ENCODE measurements around the gene MLXIP.

DNA sequence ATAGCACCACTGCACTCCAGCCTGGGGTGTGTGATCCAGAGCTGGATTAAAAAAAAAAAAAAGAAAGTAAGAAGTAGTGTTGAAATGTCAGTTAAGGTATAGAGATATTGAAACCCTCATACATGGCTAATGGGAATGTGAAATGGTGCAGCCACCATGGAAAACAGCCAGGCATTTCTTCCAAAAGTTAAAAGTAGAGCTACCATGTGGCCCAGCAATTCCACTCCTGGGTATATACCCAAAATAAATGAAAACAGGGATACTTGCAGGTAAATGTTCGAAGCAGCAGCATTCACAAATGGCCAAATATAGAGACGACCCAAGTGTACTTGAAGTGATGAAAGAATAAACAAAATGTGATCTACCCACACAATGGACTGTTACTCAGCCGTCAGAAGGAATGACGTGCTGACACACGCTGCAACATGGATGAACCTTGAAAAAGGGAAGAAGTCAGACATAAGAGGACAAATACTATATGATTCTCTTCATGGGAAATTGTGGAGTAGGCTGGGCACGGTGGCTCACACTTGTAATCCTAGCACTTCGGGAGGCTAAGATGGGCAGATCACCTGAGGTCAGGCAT, 80.2 kb downstream of the MLXIP start:
- no peak for TF ChIP-seq POLR2A (IDR thresholded peaks at IDR 0.05)
- TF ChIP-seq, protein P1, sequence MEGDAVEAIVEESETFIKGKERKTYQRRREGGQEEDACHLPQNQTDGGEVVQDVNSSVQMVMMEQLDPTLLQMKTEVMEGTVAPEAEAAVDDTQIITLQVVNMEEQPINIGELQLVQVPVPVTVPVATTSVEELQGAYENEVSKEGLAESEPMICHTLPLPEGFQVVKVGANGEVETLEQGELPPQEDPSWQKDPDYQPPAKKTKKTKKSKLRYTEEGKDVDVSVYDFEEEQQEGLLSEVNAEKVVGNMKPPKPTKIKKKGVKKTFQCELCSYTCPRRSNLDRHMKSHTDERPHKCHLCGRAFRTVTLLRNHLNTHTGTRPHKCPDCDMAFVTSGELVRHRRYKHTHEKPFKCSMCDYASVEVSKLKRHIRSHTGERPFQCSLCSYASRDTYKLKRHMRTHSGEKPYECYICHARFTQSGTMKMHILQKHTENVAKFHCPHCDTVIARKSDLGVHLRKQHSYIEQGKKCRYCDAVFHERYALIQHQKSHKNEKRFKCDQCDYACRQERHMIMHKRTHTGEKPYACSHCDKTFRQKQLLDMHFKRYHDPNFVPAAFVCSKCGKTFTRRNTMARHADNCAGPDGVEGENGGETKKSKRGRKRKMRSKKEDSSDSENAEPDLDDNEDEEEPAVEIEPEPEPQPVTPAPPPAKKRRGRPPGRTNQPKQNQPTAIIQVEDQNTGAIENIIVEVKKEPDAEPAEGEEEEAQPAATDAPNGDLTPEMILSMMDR (IDR thresholded peaks at IDR 0.05), result no peak
